PFSK-1 (cell line): ENCODE data around the gene KCTD11.

Experiments
- FOXP2 ChIP-seq: optimal IDR thresholded peaks from 2 replicates; pipeline ENCODE3; 2011; ENCODE audit warnings: borderline replicate concordance, control low read depth, inconsistent platforms; ENCODE audit not compliant: insufficient read depth; ENCODE audit errors: extremely low read length, extremely low read depth
- POLR2AphosphoS5 ChIP-seq: IDR thresholded peaks from 2 replicates; pipeline ENCODE4 v1.6.1; 2012; ENCODE audit warnings: low read depth, mild to moderate bottlenecking, control low read depth, low read length, moderate library complexity
- REST ChIP-seq, 2 experiments: IDR thresholded peaks; 2 replicates each; pipeline versions ENCODE4 v1.6.1 to v1.8.0; 2011 to 2012; ENCODE audit warnings: low read depth in 2 of 2, low read length in 2 of 2, control low read depth in 1 of 2, inconsistent platforms in 1 of 2, mild to moderate bottlenecking in 1 of 2, moderate library complexity in 1 of 2; ENCODE audit not compliant: insufficient read depth in 1 of 2
- SIN3A ChIP-seq: IDR thresholded peaks from 2 replicates; pipeline ENCODE4 v1.6.1; 2012; ENCODE audit warnings: mild to moderate bottlenecking, low read length, moderate library complexity, borderline replicate concordance; ENCODE audit not compliant: insufficient read depth
- TAF1 ChIP-seq: IDR thresholded peaks from 2 replicates; pipeline ENCODE4 v1.6.1; 2012; ENCODE audit warnings: low read length, control low read depth, borderline replicate concordance; ENCODE audit not compliant: insufficient read depth

The KCTD11 gene

GRCh38 chr17:7355053-7355452 is 3.1 kb downstream of the KCTD11 start, which contains the start of gene TMEM95:
Gene TMEM95, plus strand, starts transcription at chr17:7355156. Its CDS starts 49 bp downstream, at chr17:7355205.
- TF ChIP-seq SIN3A (no peak), POLR2AphosphoS5 (no peak), FOXP2 (no peak), REST (IDR thresholded peaks at IDR 0.05; ENCODE audit: insufficient read depth in 1 of 2, low read depth in 2 of 2, low read length in 2 of 2) (no peak), TAF1 (no peak)

- TF ChIP-seq TAF1 (no peak), SIN3A (no peak), REST (IDR thresholded peaks at IDR 0.05; ENCODE audit: insufficient read depth in 1 of 2, low read depth in 2 of 2, low read length in 2 of 2) (no peak), FOXP2 (no peak), POLR2AphosphoS5 (no peak)
Observed at GRCh38 chr17:7355573-7355972, 3.6 kb downstream of the KCTD11 start.

DNA sequence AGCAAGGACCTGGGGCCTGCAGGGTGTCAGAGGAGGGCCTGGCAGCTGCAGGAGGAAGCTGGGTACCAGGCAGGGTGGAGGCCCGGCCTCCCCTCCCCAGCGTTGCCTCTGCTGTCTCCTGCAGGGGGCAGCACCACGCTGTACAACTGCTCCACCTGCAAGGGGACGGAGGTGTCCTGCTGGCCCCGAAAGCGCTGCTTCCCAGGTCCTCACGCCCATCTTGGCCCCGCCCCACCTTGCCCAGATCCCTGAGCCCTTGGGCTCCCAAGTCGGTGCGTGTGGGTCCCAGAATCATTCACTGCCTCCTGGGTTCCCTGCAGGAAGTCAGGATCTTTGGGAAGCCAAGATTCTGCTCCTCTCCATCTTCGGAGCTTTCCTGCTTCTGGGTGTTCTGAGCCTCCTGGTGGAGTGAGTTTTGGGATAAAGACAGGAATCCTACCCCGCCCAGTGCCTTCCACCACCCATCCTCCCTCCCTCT is 4.1 kb downstream of the KCTD11 start:
- peak; percentile 95 for TF ChIP-seq FOXP2
- TF ChIP-seq POLR2AphosphoS5: no peak

DNA sequence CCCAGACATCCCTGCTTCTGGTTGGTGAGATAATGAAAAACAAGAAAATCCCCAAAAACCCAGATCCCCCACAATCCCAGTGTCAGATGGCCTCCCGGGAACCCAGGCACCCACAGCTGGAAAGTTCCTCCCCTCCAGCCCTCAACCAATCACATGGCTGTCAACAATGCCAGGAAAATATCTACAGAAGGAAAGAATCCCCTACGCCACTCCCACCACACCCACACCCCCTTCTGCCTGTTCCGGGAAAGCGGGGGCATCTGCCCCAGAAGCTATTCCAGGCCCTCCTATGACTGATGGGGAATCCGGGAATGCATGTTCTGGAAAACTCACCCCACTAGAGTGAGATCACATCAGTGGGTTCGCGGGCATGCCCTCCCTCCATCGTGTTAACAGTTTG is 4.8 kb downstream of the KCTD11 start:
- TF ChIP-seq FOXP2 (no peak), TAF1 (no peak), SIN3A (no peak), POLR2AphosphoS5 (no peak), REST (IDR thresholded peaks at IDR 0.05; ENCODE audit: insufficient read depth in 1 of 2, low read depth in 2 of 2, low read length in 2 of 2) (no peak)

GRCh38 chr17:7357381-7357780 is 5.4 kb downstream of the KCTD11 start:
- TF ChIP-seq REST (IDR thresholded peaks at IDR 0.05; ENCODE audit: insufficient read depth in 1 of 2, low read depth in 2 of 2, low read length in 2 of 2) (no peak), SIN3A (no peak), TAF1 (no peak), POLR2AphosphoS5 (no peak)
